ENCODE data around the gene DYNLL1.

The DYNLL1 gene

GRCh38 chr12:120508537-120508936 is 12.6 kb downstream of the DYNLL1 start:
- TF ChIP-seq, protein P1, sequence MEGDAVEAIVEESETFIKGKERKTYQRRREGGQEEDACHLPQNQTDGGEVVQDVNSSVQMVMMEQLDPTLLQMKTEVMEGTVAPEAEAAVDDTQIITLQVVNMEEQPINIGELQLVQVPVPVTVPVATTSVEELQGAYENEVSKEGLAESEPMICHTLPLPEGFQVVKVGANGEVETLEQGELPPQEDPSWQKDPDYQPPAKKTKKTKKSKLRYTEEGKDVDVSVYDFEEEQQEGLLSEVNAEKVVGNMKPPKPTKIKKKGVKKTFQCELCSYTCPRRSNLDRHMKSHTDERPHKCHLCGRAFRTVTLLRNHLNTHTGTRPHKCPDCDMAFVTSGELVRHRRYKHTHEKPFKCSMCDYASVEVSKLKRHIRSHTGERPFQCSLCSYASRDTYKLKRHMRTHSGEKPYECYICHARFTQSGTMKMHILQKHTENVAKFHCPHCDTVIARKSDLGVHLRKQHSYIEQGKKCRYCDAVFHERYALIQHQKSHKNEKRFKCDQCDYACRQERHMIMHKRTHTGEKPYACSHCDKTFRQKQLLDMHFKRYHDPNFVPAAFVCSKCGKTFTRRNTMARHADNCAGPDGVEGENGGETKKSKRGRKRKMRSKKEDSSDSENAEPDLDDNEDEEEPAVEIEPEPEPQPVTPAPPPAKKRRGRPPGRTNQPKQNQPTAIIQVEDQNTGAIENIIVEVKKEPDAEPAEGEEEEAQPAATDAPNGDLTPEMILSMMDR (IDR thresholded peaks at IDR 0.05), result no peak

- TF ChIP-seq, protein P1 (IDR thresholded peaks at IDR 0.05), result no peak
Measured at GRCh38 chr12:120514002-120514401, 18.1 kb downstream of the DYNLL1 start.

GRCh38 chr12:120515496-120515895 is 19.6 kb downstream of the DYNLL1 start:
- TF ChIP-seq, protein P1 (IDR thresholded peaks at IDR 0.05), result no peak

GRCh38 chr12:120522568-120522967 is 26.7 kb downstream of the DYNLL1 start:
- TF ChIP-seq, protein P1 (IDR thresholded peaks at IDR 0.05), result no peak

- TF ChIP-seq, protein P1 (IDR thresholded peaks at IDR 0.05), result no peak
Measured at GRCh38 chr12:120528861-120529525, 33.1 kb downstream of the DYNLL1 start, which contains the start of gene COQ5. TSS of gene COQ5 (minus strand) at chr12:120529158. CDS start at chr12:120529141, 17 bp downstream.

- TF ChIP-seq, protein P1 (IDR thresholded peaks at IDR 0.05), result no peak
Measured at GRCh38 chr12:120529641-120530417, 33.9 kb downstream of the DYNLL1 start.

GRCh38 chr12:120532701-120533238 is 36.9 kb downstream of the DYNLL1 start:
- TF ChIP-seq, protein P1 (IDR thresholded peaks at IDR 0.05), result no peak
